Chondrocyte (in vitro differentiated cells): ENCODE measurements around the gene PDXK. TPM values are rescaled to one million over a fixed set of nuclear protein-coding genes. Genes with fewer than 3 reads are reported as not detected.

Source experiments
- DNase-seq: peaks from one replicate; pipeline ENCODE4 v3.0.0; 2021; ENCODE audit warnings: mixed read lengths, low spot score
- H3K27ac Mint-ChIP-seq: one replicate; pipeline ENCODE4 v1.8.0; 2021; ENCODE audit warnings: mild to moderate bottlenecking, moderate library complexity, mixed read lengths; ENCODE audit not compliant: unreplicated experiment
- H3K27me3 Mint-ChIP-seq: 2 replicates; pipeline ENCODE4 v1.8.0; 2021; ENCODE audit warnings: low read depth, mixed read lengths
- H3K36me3 Mint-ChIP-seq: 2 replicates; pipeline ENCODE4 v1.8.0; 2021; ENCODE audit warnings: low read depth, mixed read lengths
- H3K4me1 Mint-ChIP-seq: 2 replicates; pipeline ENCODE4 v1.8.0; 2021; ENCODE audit warnings: low read depth, mild to moderate bottlenecking, mixed read lengths
- H3K4me3 Mint-ChIP-seq: one replicate; pipeline ENCODE4 v1.8.0; 2021; ENCODE audit warnings: mild to moderate bottlenecking, moderate library complexity, mixed read lengths; ENCODE audit not compliant: unreplicated experiment
- H3K9me3 Mint-ChIP-seq: 2 replicates; pipeline ENCODE4 v1.8.0; 2021; ENCODE audit warnings: low read depth, mixed read lengths
- CTCF ChIP-seq: fragments of 200-600 bp; sonication (generic); IDR thresholded peaks from 2 replicates; pipeline ENCODE4 v1.5.0; 2021; ENCODE audit warnings: antibody characterized with exemption, mild to moderate bottlenecking, moderate library complexity
- total RNA-seq: library from RNA; stranded (reverse); gene quantifications from 3 replicates; pipeline ENCODE4 v1.2.1, GENCODE V29; 2021

PDXK gene
- total RNA-seq, 1 donor from 2014 or later, result 213 TPM

- no peaks in the 10 kb centered on the region for H3K4me1 Mint-ChIP-seq
- no peak overlapping the region for H3K4me3 Mint-ChIP-seq
- TF ChIP-seq CTCF, result no peak
- H3K27ac Mint-ChIP-seq, result no peak overlapping the region
- no peaks in the 10 kb centered on the region for H3K9me3 Mint-ChIP-seq
- peaks cover 41% of the 10 kb centered on the region for H3K36me3 Mint-ChIP-seq
- H3K27me3 Mint-ChIP-seq, result no peaks in the 10 kb centered on the region
- no peak for DNase-seq
Observed at GRCh38 chr21:43689556-43690337, 29.2 kb upstream of the PDXK start.

GRCh38 chr21:43690346-43690745 is 28.6 kb upstream of the PDXK start:
- H3K27me3 Mint-ChIP-seq, result no peaks in the 10 kb centered on the region
- no peaks in the 10 kb centered on the region for H3K4me1 Mint-ChIP-seq
- no peak overlapping the region for H3K4me3 Mint-ChIP-seq
- no peak overlapping the region for H3K27ac Mint-ChIP-seq
- peaks cover 37% of the 10 kb centered on the region for H3K36me3 Mint-ChIP-seq
- no peak for DNase-seq
- H3K9me3 Mint-ChIP-seq, result no peaks in the 10 kb centered on the region
- TF ChIP-seq CTCF, result no peak

GRCh38 chr21:43691086-43691795 is 27.7 kb upstream of the PDXK start:
- Mint-ChIP-seq H3K36me3 (peaks cover 37% of the 10 kb centered on the region), H3K4me3 (no peak overlapping the region), H3K27ac (no peak overlapping the region), H3K27me3 (no peaks in the 10 kb centered on the region), H3K4me1 (no peaks in the 10 kb centered on the region), H3K9me3 (no peaks in the 10 kb centered on the region)
- peak; percentile 72 for DNase-seq
- TF ChIP-seq CTCF, result no peak

GRCh38 chr21:43691801-43692200 is 27.1 kb upstream of the PDXK start:
- peak; percentile 72 for DNase-seq

More at GRCh38 chr21:43691801-43692200, 27.1 kb upstream of the PDXK start:
- TF ChIP-seq CTCF, result no peak
- no peaks in the 10 kb centered on the region for H3K4me1 Mint-ChIP-seq
- no peaks in the 10 kb centered on the region for H3K9me3 Mint-ChIP-seq
- H3K27me3 Mint-ChIP-seq, result no peaks in the 10 kb centered on the region
- peaks cover 33% of the 10 kb centered on the region for H3K36me3 Mint-ChIP-seq
- no peak overlapping the region for H3K4me3 Mint-ChIP-seq
- no peak overlapping the region for H3K27ac Mint-ChIP-seq
